NB4 (cell line): Measurements from ENCODE around the gene DNAJC13.
A peak's percentile ranks its signal among the peaks of the same experiment; 100 is the strongest.

ENCODE experiments used
- DNase-seq: peaks from one replicate; pipeline ENCODE4 v3.0.0; 2010; ENCODE audit warnings: low read depth
- H3K4me3 ChIP-seq: one replicate; pipeline ENCODE4 v1.5.1; 2011; ENCODE audit warnings: mild to moderate bottlenecking, low read depth, low read length, moderate library complexity
- CTCF ChIP-seq: IDR thresholded peaks from one replicate; pipeline ENCODE4 v1.5.1; 2012; ENCODE audit warnings: low read depth, low read length
- MAX ChIP-seq: IDR thresholded peaks from 2 replicates; pipeline ENCODE4 v1.6.1; 2011; ENCODE audit warnings: low read depth, low read length
- MYC ChIP-seq: IDR thresholded peaks from 2 replicates; pipeline ENCODE4 v1.6.1; 2011; ENCODE audit warnings: low read depth, low read length
- POLR2A ChIP-seq: IDR thresholded peaks from 2 replicates; pipeline ENCODE4 v1.6.1; 2011; ENCODE audit warnings: mild to moderate bottlenecking; ENCODE audit not compliant: insufficient read length; ENCODE audit errors: extremely low read depth

DNAJC13 gene

GRCh38 chr3:132469326-132469725 is 52.0 kb downstream of the DNAJC13 start:
- no peak for DNase-seq
- no peak overlapping the region for H3K4me3 ChIP-seq
- TF ChIP-seq POLR2A: no peak
- no peak for TF ChIP-seq MAX
- TF ChIP-seq CTCF: no peak
- TF ChIP-seq MYC: no peak

- DNase-seq: peak; percentile 32
- no peak overlapping the region for H3K4me3 ChIP-seq
- TF ChIP-seq CTCF: no peak
- TF ChIP-seq MYC: peak; percentile 70
- TF ChIP-seq POLR2A: no peak
- peak; percentile 64 for TF ChIP-seq MAX
These were observed 68.8 kb downstream of the DNAJC13 start for GRCh38 chr3:132486099-132486498.

- TF ChIP-seq MAX: no peak
- no peak for TF ChIP-seq CTCF
- no peak for TF ChIP-seq POLR2A
- TF ChIP-seq MYC: no peak
- no peak for DNase-seq
- H3K4me3 ChIP-seq: no peak overlapping the region
These were observed 70.8 kb downstream of the DNAJC13 start for GRCh38 chr3:132488151-132488550.

GRCh38 chr3:132499071-132499470 is 81.8 kb downstream of the DNAJC13 start:
- DNase-seq: no peak
- no peak overlapping the region for H3K4me3 ChIP-seq
- no peak for TF ChIP-seq MYC
- no peak for TF ChIP-seq CTCF
- TF ChIP-seq POLR2A: no peak
- TF ChIP-seq MAX: no peak

- no peak for DNase-seq
- no peak overlapping the region for H3K4me3 ChIP-seq
- no peak for TF ChIP-seq MYC
- TF ChIP-seq MAX: no peak
- no peak for TF ChIP-seq CTCF
- TF ChIP-seq POLR2A: no peak
These were observed 86.3 kb downstream of the DNAJC13 start for GRCh38 chr3:132503559-132503958.

- no peak for DNase-seq
- TF ChIP-seq POLR2A (no peak), CTCF (no peak), MAX (no peak), MYC (no peak)
- H3K4me3 ChIP-seq: no peak overlapping the region
These were observed 87.2 kb downstream of the DNAJC13 start for GRCh38 chr3:132504375-132504933.
